ENCODE data around the gene AGFG1.
A peak's percentile ranks its signal among the peaks of the same experiment; 100 is the strongest.

AGFG1 gene

DNA sequence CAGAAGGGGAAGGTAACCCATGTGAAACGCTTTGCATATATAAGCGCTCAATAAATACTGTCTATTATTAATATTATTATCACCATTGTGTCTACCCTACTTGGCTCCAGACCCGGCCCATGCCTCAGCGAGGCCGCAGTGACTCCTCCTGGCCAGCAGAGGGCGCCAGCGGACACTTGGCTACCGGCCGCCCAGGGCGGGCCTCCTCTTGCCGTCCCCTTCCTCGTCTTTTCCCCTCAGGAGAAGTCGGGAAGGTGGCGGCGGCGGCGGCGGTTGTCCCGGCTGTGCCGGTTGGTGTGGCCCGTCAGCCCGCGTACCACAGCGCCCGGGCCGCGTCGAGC, at the start of gene AGFG1:
TSS of gene AGFG1 (plus strand) at position 233 of the 341 bp plus-strand sequence. CDS start 266 bp downstream, outside the sequence.
- TF ChIP-seq, protein P1, sequence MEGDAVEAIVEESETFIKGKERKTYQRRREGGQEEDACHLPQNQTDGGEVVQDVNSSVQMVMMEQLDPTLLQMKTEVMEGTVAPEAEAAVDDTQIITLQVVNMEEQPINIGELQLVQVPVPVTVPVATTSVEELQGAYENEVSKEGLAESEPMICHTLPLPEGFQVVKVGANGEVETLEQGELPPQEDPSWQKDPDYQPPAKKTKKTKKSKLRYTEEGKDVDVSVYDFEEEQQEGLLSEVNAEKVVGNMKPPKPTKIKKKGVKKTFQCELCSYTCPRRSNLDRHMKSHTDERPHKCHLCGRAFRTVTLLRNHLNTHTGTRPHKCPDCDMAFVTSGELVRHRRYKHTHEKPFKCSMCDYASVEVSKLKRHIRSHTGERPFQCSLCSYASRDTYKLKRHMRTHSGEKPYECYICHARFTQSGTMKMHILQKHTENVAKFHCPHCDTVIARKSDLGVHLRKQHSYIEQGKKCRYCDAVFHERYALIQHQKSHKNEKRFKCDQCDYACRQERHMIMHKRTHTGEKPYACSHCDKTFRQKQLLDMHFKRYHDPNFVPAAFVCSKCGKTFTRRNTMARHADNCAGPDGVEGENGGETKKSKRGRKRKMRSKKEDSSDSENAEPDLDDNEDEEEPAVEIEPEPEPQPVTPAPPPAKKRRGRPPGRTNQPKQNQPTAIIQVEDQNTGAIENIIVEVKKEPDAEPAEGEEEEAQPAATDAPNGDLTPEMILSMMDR (IDR thresholded peaks at IDR 0.05), result peak; percentile 94

GRCh38 chr2:227423656-227424499, 48.1 kb upstream of the AGFG1 start:
- TF ChIP-seq, protein P1 (IDR thresholded peaks at IDR 0.05), result no peak

DNA sequence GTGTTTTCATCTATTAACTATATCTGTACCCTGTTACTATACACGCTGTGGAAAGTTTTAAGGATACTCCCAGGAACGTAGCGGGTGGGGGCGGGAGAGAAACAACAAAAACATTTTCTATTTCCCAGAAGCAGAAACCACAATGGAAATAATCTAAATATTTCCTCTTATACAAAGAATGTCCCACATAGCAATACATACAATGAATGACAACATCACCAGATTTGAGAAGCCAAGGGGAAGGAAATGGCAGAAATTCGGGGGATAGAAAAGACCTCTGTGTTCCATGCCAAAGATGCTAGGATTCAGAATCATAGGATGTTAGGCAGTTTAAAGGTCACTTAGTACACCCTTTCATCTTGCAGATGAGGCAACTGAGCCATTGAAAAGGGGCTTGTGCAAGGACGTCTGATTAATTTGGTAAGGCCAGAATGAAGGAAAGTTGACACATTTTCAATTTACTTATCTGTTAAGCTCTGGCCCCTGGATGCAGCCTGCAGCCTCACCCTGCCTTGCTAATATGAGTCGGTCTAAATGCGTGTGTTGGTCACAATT, 43.1 kb upstream of the AGFG1 start:
- TF ChIP-seq, protein P1 (IDR thresholded peaks at IDR 0.05), result no peak

DNA sequence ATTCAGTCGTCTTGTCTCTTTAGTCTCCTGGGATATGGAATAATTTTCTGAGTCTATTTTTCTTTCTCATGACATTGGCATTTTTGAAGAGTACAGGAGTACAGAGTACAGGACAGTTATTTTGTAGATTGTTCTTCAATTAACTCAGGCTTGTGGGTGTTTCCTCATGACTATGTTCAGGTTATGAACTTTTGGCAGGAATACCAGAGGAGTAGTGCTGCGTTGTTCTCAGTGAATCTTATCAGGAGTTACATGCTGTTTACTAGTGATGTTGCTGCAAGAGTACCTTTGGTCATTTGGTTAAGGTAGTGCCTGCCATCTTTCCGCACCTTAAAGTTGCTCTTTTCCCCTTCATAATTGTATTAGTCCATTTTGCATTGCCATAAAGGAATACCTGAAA, 41.3 kb upstream of the AGFG1 start:
- TF ChIP-seq, protein P1 (IDR thresholded peaks at IDR 0.05), result no peak

- TF ChIP-seq, protein P1 (IDR thresholded peaks at IDR 0.05), result no peak
Measured at GRCh38 chr2:227433171-227433570, 38.8 kb upstream of the AGFG1 start.

- TF ChIP-seq, protein P1 (IDR thresholded peaks at IDR 0.05), result no peak
Measured at GRCh38 chr2:227436436-227437174, 35.4 kb upstream of the AGFG1 start.

DNA sequence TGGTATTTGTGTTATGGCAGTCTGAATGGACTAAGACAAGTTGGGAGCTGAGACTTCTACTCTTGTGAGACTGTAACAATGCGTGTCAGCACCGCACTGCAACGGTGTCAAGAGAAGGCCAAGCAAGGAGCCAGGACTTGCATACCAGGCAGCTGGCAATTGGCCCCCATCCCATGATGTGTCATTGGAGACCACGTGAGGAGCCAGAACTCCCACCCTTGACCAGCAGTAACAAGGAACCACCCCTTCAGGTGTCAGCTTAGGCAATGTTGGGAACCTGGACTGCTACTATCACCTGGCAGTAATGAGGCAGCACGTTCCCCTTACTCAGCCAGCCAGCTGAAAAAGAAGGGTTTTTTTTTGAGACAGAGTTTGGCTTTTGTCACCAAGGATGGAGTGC, 32.7 kb upstream of the AGFG1 start:
- TF ChIP-seq, protein P1 (IDR thresholded peaks at IDR 0.05), result no peak

All from LNCAP (cell line).